Endothelial cell of umbilical vein (primary cell): ENCODE data around the gene PLBD2.

Experiments used
- EZH2 ChIP-seq: IDR thresholded peaks from 2 replicates; pipeline ENCODE4 v1.6.1; 2012; ENCODE audit warnings: borderline replicate concordance, low read depth, mild to moderate bottlenecking, moderate library complexity, low read length, inconsistent platforms; ENCODE audit not compliant: severe bottlenecking
- POLR2AphosphoS5 ChIP-seq: IDR thresholded peaks from 2 replicates; pipeline ENCODE4 v1.6.1; 2012; ENCODE audit warnings: low read depth, mild to moderate bottlenecking, control low read depth, low read length, moderate library complexity; ENCODE audit not compliant: insufficient read depth
- TF ChIP-seq, protein P1 (sequence below), 2 donors: IDR thresholded peaks; 1 replicate in 1 of 2; 2 replicates in 1 of 2; pipeline ENCODE4 v1.5.1; 2011; ENCODE audit warnings: low read length in 2 of 2, mild to moderate bottlenecking in 2 of 2, moderate library complexity in 2 of 2, control low read depth in 1 of 2, inconsistent platforms in 1 of 2, low read depth in 1 of 2; ENCODE audit not compliant: insufficient read depth in 1 of 2; ENCODE audit errors: extremely low read depth in 1 of 2

DNA sequence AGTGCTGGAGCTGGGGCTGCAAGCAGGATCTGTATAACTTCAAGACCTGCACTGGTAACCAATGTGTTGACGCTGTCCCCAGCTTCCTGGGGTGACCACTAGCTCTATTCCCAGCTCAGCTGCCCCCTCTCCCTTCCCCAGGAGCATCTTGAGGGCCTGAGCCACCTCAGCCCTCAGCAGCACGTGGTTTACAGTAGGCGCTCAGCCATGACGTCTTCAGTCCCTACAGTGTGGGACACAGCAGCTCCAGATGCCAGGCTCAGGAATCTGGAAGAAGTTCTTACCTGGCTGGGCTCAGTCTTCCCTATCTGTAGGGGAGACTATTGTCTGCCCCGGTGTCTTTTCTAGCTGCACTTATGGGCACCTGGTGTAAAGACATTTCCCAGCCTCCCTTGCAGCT lies 36.7 kb downstream of the PLBD2 start:
- TF ChIP-seq POLR2AphosphoS5 = no peak
- no peak for TF ChIP-seq EZH2
- TF ChIP-seq, protein P1, sequence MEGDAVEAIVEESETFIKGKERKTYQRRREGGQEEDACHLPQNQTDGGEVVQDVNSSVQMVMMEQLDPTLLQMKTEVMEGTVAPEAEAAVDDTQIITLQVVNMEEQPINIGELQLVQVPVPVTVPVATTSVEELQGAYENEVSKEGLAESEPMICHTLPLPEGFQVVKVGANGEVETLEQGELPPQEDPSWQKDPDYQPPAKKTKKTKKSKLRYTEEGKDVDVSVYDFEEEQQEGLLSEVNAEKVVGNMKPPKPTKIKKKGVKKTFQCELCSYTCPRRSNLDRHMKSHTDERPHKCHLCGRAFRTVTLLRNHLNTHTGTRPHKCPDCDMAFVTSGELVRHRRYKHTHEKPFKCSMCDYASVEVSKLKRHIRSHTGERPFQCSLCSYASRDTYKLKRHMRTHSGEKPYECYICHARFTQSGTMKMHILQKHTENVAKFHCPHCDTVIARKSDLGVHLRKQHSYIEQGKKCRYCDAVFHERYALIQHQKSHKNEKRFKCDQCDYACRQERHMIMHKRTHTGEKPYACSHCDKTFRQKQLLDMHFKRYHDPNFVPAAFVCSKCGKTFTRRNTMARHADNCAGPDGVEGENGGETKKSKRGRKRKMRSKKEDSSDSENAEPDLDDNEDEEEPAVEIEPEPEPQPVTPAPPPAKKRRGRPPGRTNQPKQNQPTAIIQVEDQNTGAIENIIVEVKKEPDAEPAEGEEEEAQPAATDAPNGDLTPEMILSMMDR (IDR thresholded peaks at IDR 0.05; ENCODE audit: extremely low read depth in 1 of 2, insufficient read depth in 1 of 2, low read depth in 1 of 2, low read length in 2 of 2) = no peak
